ENCODE measurements around the gene AUTS2.

DNA sequence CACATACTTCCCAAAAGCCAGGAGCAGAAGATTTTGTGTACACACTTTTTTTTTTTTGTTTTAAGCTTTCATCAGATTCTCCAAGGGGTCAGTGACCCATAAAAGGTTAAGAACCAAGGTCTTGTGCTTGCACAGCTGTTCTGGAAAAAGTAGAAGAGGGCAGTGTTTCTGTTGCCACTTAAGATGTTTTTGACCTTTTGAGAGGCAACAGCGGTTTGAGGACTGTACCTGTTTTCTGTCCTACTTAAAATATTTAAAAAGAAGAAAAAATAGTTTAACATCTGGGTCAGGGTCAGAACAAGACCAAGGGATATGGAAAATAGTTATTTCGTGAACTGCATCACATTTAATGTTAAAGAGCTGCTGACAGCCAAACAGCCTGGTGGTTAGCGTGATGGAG is 32.9 kb downstream of the AUTS2 start:
- TF ChIP-seq, protein P1, sequence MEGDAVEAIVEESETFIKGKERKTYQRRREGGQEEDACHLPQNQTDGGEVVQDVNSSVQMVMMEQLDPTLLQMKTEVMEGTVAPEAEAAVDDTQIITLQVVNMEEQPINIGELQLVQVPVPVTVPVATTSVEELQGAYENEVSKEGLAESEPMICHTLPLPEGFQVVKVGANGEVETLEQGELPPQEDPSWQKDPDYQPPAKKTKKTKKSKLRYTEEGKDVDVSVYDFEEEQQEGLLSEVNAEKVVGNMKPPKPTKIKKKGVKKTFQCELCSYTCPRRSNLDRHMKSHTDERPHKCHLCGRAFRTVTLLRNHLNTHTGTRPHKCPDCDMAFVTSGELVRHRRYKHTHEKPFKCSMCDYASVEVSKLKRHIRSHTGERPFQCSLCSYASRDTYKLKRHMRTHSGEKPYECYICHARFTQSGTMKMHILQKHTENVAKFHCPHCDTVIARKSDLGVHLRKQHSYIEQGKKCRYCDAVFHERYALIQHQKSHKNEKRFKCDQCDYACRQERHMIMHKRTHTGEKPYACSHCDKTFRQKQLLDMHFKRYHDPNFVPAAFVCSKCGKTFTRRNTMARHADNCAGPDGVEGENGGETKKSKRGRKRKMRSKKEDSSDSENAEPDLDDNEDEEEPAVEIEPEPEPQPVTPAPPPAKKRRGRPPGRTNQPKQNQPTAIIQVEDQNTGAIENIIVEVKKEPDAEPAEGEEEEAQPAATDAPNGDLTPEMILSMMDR (IDR thresholded peaks at IDR 0.05) = no peak
- no peak for TF ChIP-seq POLR2A (IDR thresholded peaks at IDR 0.05)

All from breast epithelium (tissue), 3 donors.